Measurements from ENCODE around the gene KSR2. TPM values are rescaled to one million over a fixed set of nuclear protein-coding genes. Genes with fewer than 3 reads are reported as not detected.

The KSR2 gene
- total RNA-seq, 1 experiment from 2014 or later = 0.02 TPM

DNA sequence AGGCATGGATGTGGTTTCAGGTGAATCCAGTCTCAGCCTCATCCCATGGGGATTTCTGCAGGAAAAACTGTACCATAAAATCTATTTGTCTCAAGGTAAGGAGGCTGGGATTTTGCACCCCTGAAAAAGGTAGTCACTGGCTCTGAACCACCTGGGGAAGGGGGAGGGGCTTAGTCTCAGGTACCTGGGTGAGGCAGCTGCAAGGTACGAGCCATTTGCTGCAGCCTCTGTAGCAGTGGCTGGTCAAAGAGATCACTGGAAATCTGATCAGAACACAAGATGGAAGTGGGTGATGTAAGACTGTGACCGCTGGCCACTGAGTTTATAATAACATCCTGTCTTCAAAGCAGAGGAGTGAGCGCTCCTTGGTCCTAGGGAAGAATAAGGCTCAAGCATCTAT lies 397.5 kb downstream of the KSR2 start:
- DNase-seq (ENCODE audit: unreplicated experiment) = no peak
- intact Hi-C loops (cut with micrococcal nuclease) = no loop called here
- Mint-ChIP-seq H3K4me3 (ENCODE audit: unreplicated experiment) (no peak overlapping the region), H3K4me1 (ENCODE audit: insufficient read depth, unreplicated experiment) (no peaks in the 10 kb centered on the region), H3K9me3 (ENCODE audit: unreplicated experiment) (no peaks in the 10 kb centered on the region), H3K27me3 (ENCODE audit: insufficient read depth, unreplicated experiment) (peaks cover 12% of the 10 kb centered on the region), H3K36me3 (ENCODE audit: insufficient read depth, unreplicated experiment) (peaks cover 5% of the 10 kb centered on the region), H3K27ac (ENCODE audit: low read depth, unreplicated experiment) (no peak overlapping the region)
- TF ChIP-seq, protein P1, sequence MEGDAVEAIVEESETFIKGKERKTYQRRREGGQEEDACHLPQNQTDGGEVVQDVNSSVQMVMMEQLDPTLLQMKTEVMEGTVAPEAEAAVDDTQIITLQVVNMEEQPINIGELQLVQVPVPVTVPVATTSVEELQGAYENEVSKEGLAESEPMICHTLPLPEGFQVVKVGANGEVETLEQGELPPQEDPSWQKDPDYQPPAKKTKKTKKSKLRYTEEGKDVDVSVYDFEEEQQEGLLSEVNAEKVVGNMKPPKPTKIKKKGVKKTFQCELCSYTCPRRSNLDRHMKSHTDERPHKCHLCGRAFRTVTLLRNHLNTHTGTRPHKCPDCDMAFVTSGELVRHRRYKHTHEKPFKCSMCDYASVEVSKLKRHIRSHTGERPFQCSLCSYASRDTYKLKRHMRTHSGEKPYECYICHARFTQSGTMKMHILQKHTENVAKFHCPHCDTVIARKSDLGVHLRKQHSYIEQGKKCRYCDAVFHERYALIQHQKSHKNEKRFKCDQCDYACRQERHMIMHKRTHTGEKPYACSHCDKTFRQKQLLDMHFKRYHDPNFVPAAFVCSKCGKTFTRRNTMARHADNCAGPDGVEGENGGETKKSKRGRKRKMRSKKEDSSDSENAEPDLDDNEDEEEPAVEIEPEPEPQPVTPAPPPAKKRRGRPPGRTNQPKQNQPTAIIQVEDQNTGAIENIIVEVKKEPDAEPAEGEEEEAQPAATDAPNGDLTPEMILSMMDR (IDR thresholded peaks at IDR 0.05; ENCODE audit: unreplicated experiment) = no peak
- CTCF ChIA-PET = no interaction called here
- BruUV-seq (replicated peaks) = no TSS peak
- POLR2A ChIA-PET = no interaction called here

DNA sequence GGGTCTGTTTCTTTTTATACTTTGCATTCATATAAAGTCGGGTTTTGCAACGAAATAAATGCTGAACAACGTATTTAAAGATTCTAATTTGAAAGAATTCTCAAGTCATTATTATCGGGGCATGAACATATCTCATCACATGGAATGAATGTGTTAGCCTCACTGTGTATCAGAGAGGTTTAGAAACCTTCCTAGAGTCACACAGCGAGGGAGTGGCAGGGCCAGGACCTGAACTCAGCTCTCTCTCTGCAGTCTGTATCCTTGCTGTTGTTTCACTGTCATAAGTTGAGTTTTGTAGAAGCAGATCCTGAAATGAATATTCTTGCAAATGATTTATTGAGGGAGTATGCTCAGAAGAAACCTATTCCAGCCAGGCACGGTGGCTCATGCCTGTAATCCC lies 398.2 kb downstream of the KSR2 start:
- H3K9me3 Mint-ChIP-seq (ENCODE audit: unreplicated experiment) = no peaks in the 10 kb centered on the region
- no peaks in the 10 kb centered on the region for H3K4me1 Mint-ChIP-seq (ENCODE audit: insufficient read depth, unreplicated experiment)
- H3K4me3 Mint-ChIP-seq (ENCODE audit: unreplicated experiment) = no peak overlapping the region
- H3K27me3 Mint-ChIP-seq (ENCODE audit: insufficient read depth, unreplicated experiment) = peaks cover 12% of the 10 kb centered on the region
- H3K36me3 Mint-ChIP-seq (ENCODE audit: insufficient read depth, unreplicated experiment) = peaks cover 5% of the 10 kb centered on the region
- BruUV-seq (replicated peaks) = no TSS peak
- no peak for DNase-seq (ENCODE audit: unreplicated experiment)
- intact Hi-C loops (cut with micrococcal nuclease) = no loop called here
- CTCF ChIA-PET = no interaction called here
- H3K27ac Mint-ChIP-seq (ENCODE audit: low read depth, unreplicated experiment) = no peak overlapping the region
- TF ChIP-seq, protein P1 (IDR thresholded peaks at IDR 0.05; ENCODE audit: unreplicated experiment) = no peak
- POLR2A ChIA-PET = no interaction called here

DNA sequence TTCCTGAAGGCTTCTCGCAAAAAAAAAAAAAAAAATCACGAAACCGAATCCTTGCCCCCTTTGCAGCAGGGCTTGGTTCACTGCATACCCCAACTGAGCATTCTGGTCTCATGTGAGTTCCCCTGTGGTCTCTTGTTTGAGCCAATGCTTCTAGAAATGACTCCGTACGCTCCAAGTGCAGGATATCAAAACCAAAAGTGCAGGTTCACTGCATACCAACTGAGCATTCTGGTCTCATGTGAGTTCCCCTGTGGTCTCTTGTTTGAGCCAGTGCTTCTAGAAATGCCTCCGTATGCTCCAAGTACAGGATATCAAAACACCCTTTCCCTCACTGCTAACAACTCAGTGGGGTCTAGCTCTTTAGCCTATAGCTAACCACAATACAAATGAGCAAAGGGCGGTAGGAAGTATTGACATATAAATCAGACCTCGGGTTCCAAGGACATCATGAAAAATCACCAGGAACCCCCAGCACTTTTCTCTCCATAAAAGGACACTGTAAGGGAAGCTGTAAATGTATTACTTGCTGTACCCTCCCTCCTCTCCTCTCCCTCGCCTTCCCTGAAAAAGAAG lies 401.1 kb downstream of the KSR2 start:
- intact Hi-C loops (cut with micrococcal nuclease) = no loop called here
- H3K9me3 Mint-ChIP-seq (ENCODE audit: unreplicated experiment) = no peaks in the 10 kb centered on the region
- TF ChIP-seq, protein P1 (IDR thresholded peaks at IDR 0.05; ENCODE audit: unreplicated experiment) = no peak
- CTCF ChIA-PET = no interaction called here
- no peak for DNase-seq (ENCODE audit: unreplicated experiment)
- H3K27ac Mint-ChIP-seq (ENCODE audit: low read depth, unreplicated experiment) = no peak overlapping the region
- BruUV-seq (replicated peaks) = no TSS peak
- H3K4me3 Mint-ChIP-seq (ENCODE audit: unreplicated experiment) = no peak overlapping the region
- peaks cover 5% of the 10 kb centered on the region for H3K36me3 Mint-ChIP-seq (ENCODE audit: insufficient read depth, unreplicated experiment)
- H3K27me3 Mint-ChIP-seq (ENCODE audit: insufficient read depth, unreplicated experiment) = peaks cover 12% of the 10 kb centered on the region
- no peaks in the 10 kb centered on the region for H3K4me1 Mint-ChIP-seq (ENCODE audit: insufficient read depth, unreplicated experiment)
- POLR2A ChIA-PET = interaction anchor here (0.5 kb wide), 1 partner anchor 368 kb away, joined by 5 read pairs; no protein-coding TSS in a partner anchor

DNA sequence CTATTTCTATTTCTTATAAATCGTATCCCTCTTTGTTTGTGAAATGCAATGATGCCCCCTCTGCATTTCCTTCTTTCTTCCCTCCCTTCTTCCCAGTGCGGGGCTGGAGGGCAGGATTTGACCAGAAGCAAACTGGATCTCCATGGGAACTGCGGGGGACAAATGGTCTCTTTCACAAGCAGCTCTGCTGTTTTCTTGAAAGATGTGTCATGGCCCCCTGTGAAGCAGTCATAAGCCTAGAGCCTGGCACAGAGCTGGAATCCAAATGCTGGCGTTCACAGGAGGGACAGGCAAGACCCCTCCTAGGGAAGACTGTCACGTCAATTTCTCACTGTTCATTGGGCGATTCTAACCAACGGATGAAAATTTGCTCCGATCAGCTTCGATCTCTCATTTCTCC lies 403.9 kb downstream of the KSR2 start:
- intact Hi-C loops (cut with micrococcal nuclease) = no loop called here
- no TSS peak for BruUV-seq (replicated peaks)
- Mint-ChIP-seq H3K9me3 (ENCODE audit: unreplicated experiment) (no peaks in the 10 kb centered on the region), H3K4me1 (ENCODE audit: insufficient read depth, unreplicated experiment) (no peaks in the 10 kb centered on the region), H3K27ac (ENCODE audit: low read depth, unreplicated experiment) (no peak overlapping the region), H3K27me3 (ENCODE audit: insufficient read depth, unreplicated experiment) (no peaks in the 10 kb centered on the region), H3K36me3 (ENCODE audit: insufficient read depth, unreplicated experiment) (no peaks in the 10 kb centered on the region), H3K4me3 (ENCODE audit: unreplicated experiment) (no peak overlapping the region)
- DNase-seq (ENCODE audit: unreplicated experiment) = no peak
- POLR2A ChIA-PET = no interaction called here
- TF ChIP-seq, protein P1 (IDR thresholded peaks at IDR 0.05; ENCODE audit: unreplicated experiment) = no peak
- CTCF ChIA-PET = interaction anchor here (0.6 to 1.8 kb wide), 2 partner anchors 23 to 354 kb away, joined by 3 to 4 read pairs; no protein-coding TSS in a partner anchor

All from MCF 10A (cell line).